T-helper 1 cell treated with Interleukin-12 subunit alpha and Interleukin-12 subunit beta and Interleukin-4 antibody, amounts not matched to agents 30 μg/mL and 1 μg/mL, for 36 hours (primary cell): ENCODE data around the gene ANKRD16.
A peak's percentile ranks its signal among the peaks of the same experiment; 100 is the strongest.

Experiments used
- H3K27ac Mint-ChIP-seq: one replicate; pipeline ENCODE4 v1.8.0; 2021; ENCODE audit warnings: mild to moderate bottlenecking, mixed read lengths
- H3K27me3 Mint-ChIP-seq: one replicate; pipeline ENCODE4 v1.8.0; 2021; ENCODE audit warnings: low read depth, mixed read lengths
- H3K36me3 Mint-ChIP-seq: one replicate; pipeline ENCODE4 v1.8.0; 2021; ENCODE audit warnings: low read depth, mixed read lengths
- H3K4me1 Mint-ChIP-seq: one replicate; pipeline ENCODE4 v1.8.0; 2021; ENCODE audit warnings: low read depth, mixed read lengths
- H3K4me3 Mint-ChIP-seq: one replicate; pipeline ENCODE4 v1.8.0; 2021; ENCODE audit warnings: mild to moderate bottlenecking, moderate library complexity, mixed read lengths
- H3K9me3 Mint-ChIP-seq: one replicate; pipeline ENCODE4 v1.8.0; 2021; ENCODE audit warnings: mixed read lengths

The ANKRD16 gene

GRCh38 chr10:5889624-5890451 lies at the start of gene ANKRD16, which contains the start of gene FBH1:
ANKRD16 (minus strand) TSS chr10:5889893; CDS start chr10:5889354, 539 bp downstream.
FBH1 (plus strand) TSS chr10:5890243; CDS start chr10:5890346, 103 bp downstream.
- H3K27ac Mint-ChIP-seq, result peak within 1 kb of the TSS; percentile 78
- peak within 1 kb of the TSS; percentile 96 for H3K4me3 Mint-ChIP-seq
- no peaks in the 10 kb centered on the region for H3K9me3 Mint-ChIP-seq
- peaks cover 42% of the 10 kb centered on the region for H3K4me1 Mint-ChIP-seq
- peaks cover 26% of the 10 kb centered on the region for H3K36me3 Mint-ChIP-seq
- no peaks in the 10 kb centered on the region for H3K27me3 Mint-ChIP-seq

GRCh38 chr10:5938291-5938690 lies 48.6 kb upstream of the ANKRD16 start:
- Mint-ChIP-seq H3K4me1 (no peaks in the 10 kb centered on the region), H3K4me3 (no peak overlapping the region), H3K9me3 (no peaks in the 10 kb centered on the region), H3K36me3 (peaks cover 16% of the 10 kb centered on the region), H3K27ac (no peak overlapping the region), H3K27me3 (no peaks in the 10 kb centered on the region)

- no peaks in the 10 kb centered on the region for H3K27me3 Mint-ChIP-seq
- H3K4me1 Mint-ChIP-seq, result no peaks in the 10 kb centered on the region
- H3K27ac Mint-ChIP-seq, result no peak overlapping the region
- no peaks in the 10 kb centered on the region for H3K9me3 Mint-ChIP-seq
- H3K4me3 Mint-ChIP-seq, result no peak overlapping the region
- H3K36me3 Mint-ChIP-seq, result peaks cover 16% of the 10 kb centered on the region
Observed at GRCh38 chr10:5937016-5937415, 47.3 kb upstream of the ANKRD16 start.

DNA sequence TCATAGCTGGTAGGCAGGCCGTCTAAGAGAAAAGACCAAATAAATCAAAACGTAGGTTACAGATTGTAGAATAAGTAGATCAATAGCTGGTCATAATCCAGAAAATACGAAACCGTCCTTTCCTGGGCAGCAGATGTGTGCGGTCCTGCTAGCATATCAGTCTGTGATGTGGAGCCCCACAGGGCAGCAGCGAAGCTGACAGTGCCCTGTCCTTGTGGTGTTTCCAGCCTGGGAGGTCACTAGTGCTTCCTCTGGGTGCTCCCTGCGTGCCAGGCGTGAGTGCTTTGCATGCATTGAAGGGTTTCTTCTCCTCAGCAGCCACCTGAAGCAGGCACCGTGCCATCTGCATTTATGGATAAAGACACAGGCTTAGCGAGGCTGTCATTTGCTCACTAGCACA lies 45.9 kb upstream of the ANKRD16 start:
- Mint-ChIP-seq H3K9me3 (no peaks in the 10 kb centered on the region), H3K36me3 (peaks cover 19% of the 10 kb centered on the region), H3K4me3 (no peak overlapping the region), H3K4me1 (no peaks in the 10 kb centered on the region), H3K27me3 (no peaks in the 10 kb centered on the region), H3K27ac (no peak overlapping the region)

DNA sequence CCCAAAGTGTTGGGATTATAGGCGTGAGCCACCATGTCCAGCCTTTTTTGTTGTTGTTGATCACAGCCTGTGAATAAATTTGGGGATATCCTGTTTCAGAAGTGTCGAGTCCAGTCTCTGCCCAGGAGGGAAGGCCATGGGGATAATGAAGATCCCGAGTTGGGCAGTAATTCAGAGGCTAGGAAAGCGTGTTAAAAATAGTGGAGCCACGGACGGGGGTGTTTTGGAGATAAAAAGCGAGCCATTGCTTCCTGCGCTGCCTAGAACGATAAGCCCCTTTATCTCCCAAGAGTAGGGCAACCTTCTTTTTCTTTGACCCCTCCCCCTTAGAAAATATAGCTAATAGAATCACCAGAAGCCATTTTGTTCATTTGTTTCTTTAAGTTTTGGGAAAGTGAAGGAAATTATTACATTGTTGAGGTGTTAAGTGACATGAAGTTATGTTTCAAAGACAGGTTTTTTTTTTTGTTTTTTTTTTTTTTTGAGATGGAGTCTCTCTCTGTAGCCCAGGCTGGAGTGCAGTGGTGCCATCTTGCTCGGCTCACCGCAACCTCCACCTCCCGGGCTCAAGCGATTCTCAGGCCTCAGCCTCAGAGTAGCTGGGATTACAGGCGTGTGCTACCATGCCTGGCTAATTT lies 44.3 kb upstream of the ANKRD16 start:
- Mint-ChIP-seq H3K27ac (no peak overlapping the region), H3K4me3 (no peak overlapping the region), H3K27me3 (no peaks in the 10 kb centered on the region), H3K36me3 (peaks cover 26% of the 10 kb centered on the region), H3K9me3 (no peaks in the 10 kb centered on the region), H3K4me1 (no peaks in the 10 kb centered on the region)

- Mint-ChIP-seq H3K4me3 (no peak overlapping the region), H3K27ac (no peak overlapping the region), H3K9me3 (no peaks in the 10 kb centered on the region), H3K4me1 (no peaks in the 10 kb centered on the region), H3K27me3 (no peaks in the 10 kb centered on the region), H3K36me3 (peaks cover 25% of the 10 kb centered on the region)
Observed at GRCh38 chr10:5932345-5932744, 42.7 kb upstream of the ANKRD16 start.

- no peaks in the 10 kb centered on the region for H3K27me3 Mint-ChIP-seq
- H3K4me1 Mint-ChIP-seq, result no peaks in the 10 kb centered on the region
- no peak overlapping the region for H3K27ac Mint-ChIP-seq
- H3K4me3 Mint-ChIP-seq, result no peak overlapping the region
- H3K36me3 Mint-ChIP-seq, result peaks cover 29% of the 10 kb centered on the region
- H3K9me3 Mint-ChIP-seq, result no peaks in the 10 kb centered on the region
Observed at GRCh38 chr10:5930272-5930671, 40.6 kb upstream of the ANKRD16 start.

DNA sequence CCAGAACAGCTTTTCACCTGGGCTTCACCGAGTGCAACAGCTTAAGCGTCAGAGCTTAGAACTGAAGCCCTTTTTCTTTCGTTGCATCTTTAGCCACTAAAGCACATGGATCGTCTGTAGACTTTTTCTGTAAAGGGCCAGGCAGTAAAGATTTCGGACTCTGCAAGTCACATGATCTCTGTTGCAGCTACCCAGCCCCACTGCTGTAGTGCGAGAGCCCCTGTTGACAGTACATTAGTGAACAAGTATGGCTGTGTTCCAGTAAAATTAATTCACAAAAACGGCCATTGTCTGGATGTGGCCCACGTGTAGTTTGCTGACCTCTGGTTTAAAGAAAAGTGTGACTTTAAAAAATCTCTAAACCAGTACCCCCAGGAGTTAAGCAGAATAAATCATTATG lies 39.7 kb upstream of the ANKRD16 start:
- no peak overlapping the region for H3K27ac Mint-ChIP-seq
- no peaks in the 10 kb centered on the region for H3K9me3 Mint-ChIP-seq
- H3K4me1 Mint-ChIP-seq, result no peaks in the 10 kb centered on the region
- H3K4me3 Mint-ChIP-seq, result no peak overlapping the region
- H3K27me3 Mint-ChIP-seq, result no peaks in the 10 kb centered on the region
- peaks cover 33% of the 10 kb centered on the region for H3K36me3 Mint-ChIP-seq

- Mint-ChIP-seq H3K4me1 (no peaks in the 10 kb centered on the region), H3K27ac (no peak overlapping the region), H3K27me3 (no peaks in the 10 kb centered on the region), H3K4me3 (no peak overlapping the region), H3K9me3 (no peaks in the 10 kb centered on the region), H3K36me3 (peaks cover 43% of the 10 kb centered on the region)
Observed at GRCh38 chr10:5927306-5927705, 37.6 kb upstream of the ANKRD16 start.

- no peaks in the 10 kb centered on the region for H3K4me1 Mint-ChIP-seq
- no peaks in the 10 kb centered on the region for H3K27me3 Mint-ChIP-seq
- H3K36me3 Mint-ChIP-seq, result peaks cover 53% of the 10 kb centered on the region
- H3K4me3 Mint-ChIP-seq, result no peak overlapping the region
- no peak overlapping the region for H3K27ac Mint-ChIP-seq
- no peaks in the 10 kb centered on the region for H3K9me3 Mint-ChIP-seq
Observed at GRCh38 chr10:5924889-5925288, 35.2 kb upstream of the ANKRD16 start.

DNA sequence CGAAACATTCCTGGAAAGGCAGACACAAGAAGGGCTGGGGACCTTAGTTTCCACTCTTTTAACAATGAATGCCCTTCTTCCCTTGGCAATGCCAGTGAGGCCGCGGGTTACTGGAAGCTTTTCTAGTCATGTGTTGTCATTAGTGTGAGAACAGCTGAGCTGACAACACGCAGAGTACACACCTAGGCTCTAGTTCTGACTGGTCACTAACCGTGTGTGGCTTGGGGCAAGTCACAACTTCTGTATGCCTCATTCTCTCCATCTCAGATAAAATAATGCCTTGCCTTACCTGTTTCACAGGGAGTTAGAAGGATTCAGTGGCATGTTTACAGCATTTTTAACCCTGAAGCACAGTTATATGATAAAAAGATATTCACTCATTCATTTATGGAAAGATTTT lies 32.1 kb upstream of the ANKRD16 start:
- Mint-ChIP-seq H3K27ac (no peak overlapping the region), H3K4me1 (no peaks in the 10 kb centered on the region), H3K27me3 (no peaks in the 10 kb centered on the region), H3K36me3 (peaks cover 60% of the 10 kb centered on the region), H3K9me3 (no peaks in the 10 kb centered on the region), H3K4me3 (no peak overlapping the region)

DNA sequence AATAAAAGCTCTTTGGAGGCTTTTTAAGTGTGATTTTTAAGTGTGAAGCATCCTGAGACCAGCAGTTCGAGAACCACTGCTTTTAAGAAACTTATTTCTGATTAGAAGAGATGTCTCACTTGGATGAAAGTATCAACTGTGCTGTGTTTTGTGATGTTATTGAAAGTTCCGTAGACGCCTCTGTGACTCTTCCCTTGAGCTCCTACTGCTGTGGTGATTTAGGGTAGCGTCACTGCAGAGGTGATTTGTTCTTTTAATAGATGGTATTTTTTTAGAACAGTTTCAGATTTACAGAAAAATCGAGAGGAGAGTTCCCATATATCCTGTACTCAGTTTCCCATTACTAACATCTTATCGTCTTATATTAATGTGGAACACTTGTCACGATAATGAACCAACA lies 29.9 kb upstream of the ANKRD16 start:
- no peak overlapping the region for H3K4me3 Mint-ChIP-seq
- no peaks in the 10 kb centered on the region for H3K4me1 Mint-ChIP-seq
- no peaks in the 10 kb centered on the region for H3K27me3 Mint-ChIP-seq
- peaks cover 70% of the 10 kb centered on the region for H3K36me3 Mint-ChIP-seq
- H3K9me3 Mint-ChIP-seq, result no peaks in the 10 kb centered on the region
- no peak overlapping the region for H3K27ac Mint-ChIP-seq

DNA sequence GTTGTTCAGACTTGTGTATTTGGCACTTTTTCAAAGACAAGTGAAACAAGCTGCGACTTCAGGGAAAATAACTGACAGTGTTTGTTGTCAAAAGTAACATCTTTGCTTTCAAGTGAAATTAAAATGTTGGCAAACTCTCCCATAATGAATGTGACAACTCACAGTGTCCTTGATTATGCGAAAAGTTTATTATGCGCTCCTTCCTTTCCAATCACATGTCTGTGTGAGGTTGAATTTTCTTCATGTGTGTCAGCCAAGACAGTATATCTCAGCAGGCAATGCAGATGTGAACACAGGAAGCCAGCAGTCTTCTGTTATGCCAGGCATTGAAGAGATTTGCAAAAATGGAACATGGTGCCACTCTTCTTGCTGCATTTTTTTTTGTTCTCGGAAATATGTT lies 29.1 kb upstream of the ANKRD16 start:
- H3K27me3 Mint-ChIP-seq, result no peaks in the 10 kb centered on the region
- no peaks in the 10 kb centered on the region for H3K4me1 Mint-ChIP-seq
- peaks cover 70% of the 10 kb centered on the region for H3K36me3 Mint-ChIP-seq

GRCh38 chr10:5917305-5917704 lies 27.6 kb upstream of the ANKRD16 start:
- Mint-ChIP-seq H3K9me3 (no peaks in the 10 kb centered on the region), H3K27me3 (no peaks in the 10 kb centered on the region), H3K4me3 (no peak overlapping the region), H3K36me3 (peaks cover 71% of the 10 kb centered on the region), H3K4me1 (no peaks in the 10 kb centered on the region), H3K27ac (no peak overlapping the region)

More for the DNA sequence above, 29.1 kb upstream of the ANKRD16 start:
- no peak overlapping the region for H3K27ac Mint-ChIP-seq
- H3K4me3 Mint-ChIP-seq, result no peak overlapping the region
- no peaks in the 10 kb centered on the region for H3K9me3 Mint-ChIP-seq

- H3K27ac Mint-ChIP-seq, result no peak overlapping the region
- H3K4me1 Mint-ChIP-seq, result no peaks in the 10 kb centered on the region
- no peaks in the 10 kb centered on the region for H3K9me3 Mint-ChIP-seq
- no peaks in the 10 kb centered on the region for H3K27me3 Mint-ChIP-seq
- H3K4me3 Mint-ChIP-seq, result no peak overlapping the region
- H3K36me3 Mint-ChIP-seq, result peaks cover 61% of the 10 kb centered on the region
Observed at GRCh38 chr10:5915451-5915850, 25.8 kb upstream of the ANKRD16 start.
